Panc1 (cell line): ENCODE measurements around the gene CCL16. TPM values are rescaled to one million over a fixed set of nuclear protein-coding genes. Genes with fewer than 3 reads are reported as not detected.
"Not testable (repeated sequence)": the region's sequence is repeated elsewhere in the genome, so short reads cannot be mapped to it uniquely, and the experiment has no call there.

Experiments
- ATAC-seq: fragments of 200-7000 bp; cut with Tn5 transposase; 2 replicates; pipeline ENCODE4 v1.9.1; 2020; ENCODE audit warnings: mild to moderate bottlenecking, moderate library complexity
- BruUV-seq: library from RNA; stranded (reverse); fragments of 400-500 nt; replicated peaks from 2 replicates; lab custom pipeline; 2021; lab: Mats Ljungman, UMichigan
- CTCF ChIA-PET: fragments of 300-600 bp; sonication (Branson Sonifier 250); formaldehyde crosslinking; loops from one replicate; lab custom pipeline; 2022; ENCODE audit warnings: antibody characterized with exemption; lab: Charles Lee
- POLR2A ChIA-PET: fragments of 300-600 bp; sonication (Branson Sonifier 250); formaldehyde crosslinking; loops from one replicate; lab custom pipeline; 2022; ENCODE audit warnings: antibody characterized with exemption; lab: Charles Lee
- DNase-seq: peaks from one replicate; pipeline ENCODE4 v3.0.0-alpha.2; 2010; ENCODE audit warnings: low read depth, low spot score
- H3K27ac ChIP-seq: 2 replicates; pipeline ENCODE4 v1.5.1; 2011; ENCODE audit warnings: mild to moderate bottlenecking, low read length, inconsistent platforms
- H3K27me3 ChIP-seq: fragments of 200-500 bp; sonication (Bioruptor generic); 2 replicates; pipeline ENCODE4 v1.6.0; 2014; ENCODE audit warnings: low read length, inconsistent platforms; ENCODE audit not compliant: control insufficient read depth, insufficient read depth
- H3K36me3 ChIP-seq: fragments of 200-500 bp; sonication (Bioruptor generic); 2 replicates; pipeline ENCODE4 v1.5.1; 2014; ENCODE audit warnings: inconsistent platforms, mild to moderate bottlenecking, low read length, moderate library complexity; ENCODE audit not compliant: control insufficient read depth, insufficient read depth
- H3K4me1 ChIP-seq: 2 replicates; pipeline ENCODE4 v1.5.1; 2011; ENCODE audit warnings: inconsistent platforms, mild to moderate bottlenecking, low read length, moderate library complexity; ENCODE audit not compliant: control insufficient read depth, insufficient read depth
- H3K4me3 ChIP-seq, 2 experiments: 2 replicates each; pipeline ENCODE4 v1.5.1; 2011 to 2012; ENCODE audit warnings: low read depth in 2 of 2, low read length in 2 of 2, mild to moderate bottlenecking in 2 of 2, inconsistent platforms in 1 of 2, moderate library complexity in 1 of 2
- H3K9me3 ChIP-seq: fragments of 200-500 bp; sonication (Bioruptor generic); 2 replicates; pipeline ENCODE4 v1.5.1; 2014; ENCODE audit warnings: low read depth, mild to moderate bottlenecking, inconsistent platforms, low read length, moderate library complexity; ENCODE audit not compliant: control insufficient read depth, insufficient read depth
- POLR2AphosphoS5 ChIP-seq: IDR thresholded peaks from 2 replicates; pipeline ENCODE4 v1.6.1; 2012; ENCODE audit warnings: mild to moderate bottlenecking, low read depth, low read length, moderate library complexity
- SIN3A ChIP-seq: IDR thresholded peaks from 2 replicates; pipeline ENCODE4 v1.6.1; 2012; ENCODE audit warnings: low read depth, mild to moderate bottlenecking, low read length, moderate library complexity, borderline replicate concordance; ENCODE audit not compliant: insufficient read depth
- TCF7L2 ChIP-seq: IDR thresholded peaks from 2 replicates; pipeline ENCODE4 v1.6.1; 2011; ENCODE audit warnings: mild to moderate bottlenecking, low read depth, low read length, inconsistent platforms
- in situ Hi-C: cut with HindIII; loops from 2 replicates; pipeline ENCODE4 v1.10.0; 2016; ENCODE audit warnings: low sequenced_read_pairs, low pct_unique_long_range_greater_than_20kb
- intact Hi-C: fragments of 100-400 bp; cut with micrococcal nuclease; formaldehyde crosslinking; loops from one replicate; pipeline ENCODE4 v1.10.0; 2022; ENCODE audit not compliant: unreplicated experiment
- total RNA-seq: library from RNA; stranded (reverse); gene quantifications from one replicate; pipeline ENCODE4 v1.2.1, GENCODE V29; 2021; ENCODE audit not compliant: unreplicated experiment
- TF ChIP-seq, protein P1 (sequence below), 2 experiments: IDR thresholded peaks; 2 replicates each; pipeline ENCODE4 v1.6.1; 2011 to 2012; ENCODE audit warnings: low read depth in 2 of 2, control low read depth in 1 of 2, low read length in 1 of 2, mild to moderate bottlenecking in 1 of 2, moderate library complexity in 1 of 2; ENCODE audit not compliant: insufficient read depth in 1 of 2
- TF ChIP-seq, protein P2 (sequence below): fragments of 450-650 bp; IDR thresholded peaks from 2 replicates; pipeline ENCODE4 v1.5.1; 2017; ENCODE audit warnings: mild to moderate bottlenecking

The CCL16 gene
- total RNA-seq, 1 experiment from 2014 or later = not detected

DNA sequence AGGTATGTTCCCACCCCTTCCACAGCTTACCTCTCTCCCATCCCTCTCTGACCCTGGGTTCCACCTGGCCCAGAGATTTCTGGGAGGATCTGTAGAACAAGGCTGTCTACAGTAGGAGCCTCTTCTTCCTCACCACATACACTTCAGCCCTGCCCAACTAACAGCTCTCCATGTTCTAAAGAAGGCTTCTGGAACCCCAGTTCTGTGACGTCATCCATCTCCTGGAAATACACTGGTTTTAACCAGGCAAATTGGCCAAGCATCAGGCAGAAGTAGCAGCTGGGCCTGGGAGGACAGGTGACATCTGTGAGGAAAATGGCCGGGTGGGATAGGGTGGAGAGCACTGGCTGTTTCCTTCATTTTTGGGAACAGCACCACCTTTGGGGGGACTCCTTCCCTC is 37.8 kb downstream of the CCL16 start, which contains the start of gene LYZL6:
Gene LYZL6, minus strand, starts transcription at position 177 of the 400 bp plus-strand sequence. CDS start 4,357 bp downstream, outside the sequence.
- intact Hi-C loops = no loop called here
- Histone ChIP-seq H3K36me3 (no peaks in the 10 kb centered on the region), H3K27ac (no peak within 1 kb of the TSS), H3K9me3 (no peaks in the 10 kb centered on the region), H3K27me3 (no peaks in the 10 kb centered on the region), H3K4me3 (no peak within 1 kb of the TSS), H3K4me1 (no peaks in the 10 kb centered on the region)
- ATAC-seq = no peak
- TF ChIP-seq TCF7L2 = no peak
- TF ChIP-seq SIN3A = no peak
- TF ChIP-seq, protein P1, sequence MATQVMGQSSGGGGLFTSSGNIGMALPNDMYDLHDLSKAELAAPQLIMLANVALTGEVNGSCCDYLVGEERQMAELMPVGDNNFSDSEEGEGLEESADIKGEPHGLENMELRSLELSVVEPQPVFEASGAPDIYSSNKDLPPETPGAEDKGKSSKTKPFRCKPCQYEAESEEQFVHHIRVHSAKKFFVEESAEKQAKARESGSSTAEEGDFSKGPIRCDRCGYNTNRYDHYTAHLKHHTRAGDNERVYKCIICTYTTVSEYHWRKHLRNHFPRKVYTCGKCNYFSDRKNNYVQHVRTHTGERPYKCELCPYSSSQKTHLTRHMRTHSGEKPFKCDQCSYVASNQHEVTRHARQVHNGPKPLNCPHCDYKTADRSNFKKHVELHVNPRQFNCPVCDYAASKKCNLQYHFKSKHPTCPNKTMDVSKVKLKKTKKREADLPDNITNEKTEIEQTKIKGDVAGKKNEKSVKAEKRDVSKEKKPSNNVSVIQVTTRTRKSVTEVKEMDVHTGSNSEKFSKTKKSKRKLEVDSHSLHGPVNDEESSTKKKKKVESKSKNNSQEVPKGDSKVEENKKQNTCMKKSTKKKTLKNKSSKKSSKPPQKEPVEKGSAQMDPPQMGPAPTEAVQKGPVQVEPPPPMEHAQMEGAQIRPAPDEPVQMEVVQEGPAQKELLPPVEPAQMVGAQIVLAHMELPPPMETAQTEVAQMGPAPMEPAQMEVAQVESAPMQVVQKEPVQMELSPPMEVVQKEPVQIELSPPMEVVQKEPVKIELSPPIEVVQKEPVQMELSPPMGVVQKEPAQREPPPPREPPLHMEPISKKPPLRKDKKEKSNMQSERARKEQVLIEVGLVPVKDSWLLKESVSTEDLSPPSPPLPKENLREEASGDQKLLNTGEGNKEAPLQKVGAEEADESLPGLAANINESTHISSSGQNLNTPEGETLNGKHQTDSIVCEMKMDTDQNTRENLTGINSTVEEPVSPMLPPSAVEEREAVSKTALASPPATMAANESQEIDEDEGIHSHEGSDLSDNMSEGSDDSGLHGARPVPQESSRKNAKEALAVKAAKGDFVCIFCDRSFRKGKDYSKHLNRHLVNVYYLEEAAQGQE (IDR thresholded peaks at IDR 0.05; ENCODE audit: insufficient read depth in 1 of 2, low read depth in 2 of 2, low read length in 1 of 2) = no peak
- no peak for TF ChIP-seq POLR2AphosphoS5
- TF ChIP-seq, protein P2, sequence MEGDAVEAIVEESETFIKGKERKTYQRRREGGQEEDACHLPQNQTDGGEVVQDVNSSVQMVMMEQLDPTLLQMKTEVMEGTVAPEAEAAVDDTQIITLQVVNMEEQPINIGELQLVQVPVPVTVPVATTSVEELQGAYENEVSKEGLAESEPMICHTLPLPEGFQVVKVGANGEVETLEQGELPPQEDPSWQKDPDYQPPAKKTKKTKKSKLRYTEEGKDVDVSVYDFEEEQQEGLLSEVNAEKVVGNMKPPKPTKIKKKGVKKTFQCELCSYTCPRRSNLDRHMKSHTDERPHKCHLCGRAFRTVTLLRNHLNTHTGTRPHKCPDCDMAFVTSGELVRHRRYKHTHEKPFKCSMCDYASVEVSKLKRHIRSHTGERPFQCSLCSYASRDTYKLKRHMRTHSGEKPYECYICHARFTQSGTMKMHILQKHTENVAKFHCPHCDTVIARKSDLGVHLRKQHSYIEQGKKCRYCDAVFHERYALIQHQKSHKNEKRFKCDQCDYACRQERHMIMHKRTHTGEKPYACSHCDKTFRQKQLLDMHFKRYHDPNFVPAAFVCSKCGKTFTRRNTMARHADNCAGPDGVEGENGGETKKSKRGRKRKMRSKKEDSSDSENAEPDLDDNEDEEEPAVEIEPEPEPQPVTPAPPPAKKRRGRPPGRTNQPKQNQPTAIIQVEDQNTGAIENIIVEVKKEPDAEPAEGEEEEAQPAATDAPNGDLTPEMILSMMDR = no peak
- POLR2A ChIA-PET = no interaction called here
- no peak for DNase-seq
- no TSS peak for BruUV-seq
- CTCF ChIA-PET = no interaction called here
- in situ Hi-C loops = no loop called here

DNA sequence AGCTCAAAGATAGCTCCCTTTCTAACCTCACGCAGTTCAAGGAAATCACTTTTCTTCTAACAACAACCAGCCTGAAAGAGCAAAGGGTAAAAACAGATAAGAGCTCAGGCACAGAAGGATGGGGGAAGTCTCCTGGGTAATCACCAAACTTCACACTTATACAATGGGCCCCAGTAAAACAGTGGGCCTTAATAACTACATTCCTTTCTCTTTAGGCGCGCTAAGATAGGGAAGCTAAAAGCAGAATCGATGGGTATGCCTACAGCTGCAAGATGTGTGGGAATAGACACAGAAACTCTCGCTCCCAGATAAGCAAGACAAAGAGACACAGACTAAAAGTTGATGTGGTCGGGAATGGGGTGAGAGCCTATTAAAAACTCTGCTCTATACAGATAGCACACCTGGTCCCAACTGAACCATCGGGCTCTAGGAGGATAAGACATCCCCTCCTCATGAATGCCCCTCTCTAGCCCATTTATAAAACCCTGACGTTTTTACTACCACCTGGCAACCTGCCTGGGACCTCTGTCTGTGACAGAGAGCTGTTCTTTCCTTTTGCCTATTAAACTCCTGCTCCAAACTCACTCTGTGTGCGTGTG is 38.6 kb downstream of the CCL16 start:
- no peaks in the 10 kb centered on the region for H3K4me1 ChIP-seq
- intact Hi-C loops = no loop called here

DNA sequence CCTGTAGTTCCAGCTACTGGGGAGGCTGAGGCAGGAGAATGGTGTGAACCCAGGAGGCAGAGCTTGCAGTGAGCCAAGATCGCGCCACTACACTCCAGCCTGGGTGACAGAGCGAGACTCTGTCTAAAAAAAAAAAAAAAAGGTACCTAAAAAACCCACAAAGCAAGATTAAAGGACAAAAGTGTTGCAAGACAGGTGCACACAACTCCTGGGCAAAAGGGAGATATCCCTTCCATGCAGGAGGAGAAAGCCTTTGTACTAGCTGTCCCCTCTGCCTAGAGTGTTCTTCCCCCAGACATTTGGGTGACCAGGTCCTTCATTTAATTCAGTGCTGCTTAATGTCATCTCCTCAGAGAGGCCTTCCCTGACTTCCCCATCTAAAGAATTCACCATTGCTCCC is 42.8 kb downstream of the CCL16 start:
- H3K27ac ChIP-seq, in situ Hi-C loops, ATAC-seq, H3K9me3 ChIP-seq, BruUV-seq, H3K4me1 ChIP-seq, H3K36me3 ChIP-seq, DNase-seq, H3K27me3 ChIP-seq, CTCF ChIA-PET, intact Hi-C loops, POLR2A ChIA-PET, H3K4me3 ChIP-seq: not testable (repeated sequence)

More for the DNA sequence above, 38.6 kb downstream of the CCL16 start:
- no peak for ATAC-seq
- ChIA-PET CTCF (interaction anchor here (0.5 kb wide), 1 partner anchor 133 kb away, joined by 3 read pairs; no protein-coding TSS in a partner anchor), POLR2A (no interaction called here)
- TF ChIP-seq, protein P2 = no peak
- TF ChIP-seq SIN3A (no peak), POLR2AphosphoS5 (no peak), TCF7L2 (no peak)
- TF ChIP-seq, protein P1 (IDR thresholded peaks at IDR 0.05; ENCODE audit: insufficient read depth in 1 of 2, low read depth in 2 of 2, low read length in 1 of 2) = no peak
- H3K27ac ChIP-seq = no peak overlapping the region
- no peaks in the 10 kb centered on the region for H3K36me3 ChIP-seq
- H3K27me3 ChIP-seq = no peaks in the 10 kb centered on the region
- H3K4me3 ChIP-seq = no peak overlapping the region
- in situ Hi-C loops = no loop called here
- BruUV-seq = no TSS peak
- no peak for DNase-seq
- no peaks in the 10 kb centered on the region for H3K9me3 ChIP-seq
